GM21825 (cell line): Measurements from ENCODE around the gene HECA.
A peak's percentile ranks its signal among the peaks of the same experiment; 100 is the strongest.
"Not testable (repeated sequence)": the region's sequence is repeated elsewhere in the genome, so short reads cannot be mapped to it uniquely, and the experiment has no call there.

Experiments
- ATAC-seq: cut with Tn5 transposase; IDR thresholded peaks from one replicate; pipeline ENCODE4 v1.9.1; 2021; ENCODE audit warnings: mild to moderate bottlenecking, moderate library complexity; ENCODE audit not compliant: unreplicated experiment

HECA gene

GRCh38 chr6:139201378-139201777 lies 66.5 kb downstream of the HECA start:
- no peak for ATAC-seq

DNA sequence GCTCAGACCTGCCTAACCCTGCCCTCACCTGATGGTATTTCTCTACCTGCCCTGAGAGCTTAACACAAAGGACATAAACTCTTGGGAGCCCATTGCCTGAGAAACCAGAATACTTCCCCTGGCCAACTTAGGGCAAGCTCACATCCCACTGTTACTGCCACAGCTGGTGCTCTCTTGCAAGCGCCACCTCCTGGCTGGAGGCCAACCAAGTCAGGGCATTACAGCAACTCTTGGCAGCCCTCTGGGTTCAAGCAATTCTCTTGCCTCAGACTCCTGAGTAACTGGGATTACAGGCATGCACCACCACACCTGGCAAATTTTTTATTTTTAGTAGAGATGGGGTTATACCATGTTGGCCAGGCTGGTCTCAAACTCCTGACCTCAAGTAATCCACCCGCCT lies 70.1 kb downstream of the HECA start:
- no peak for ATAC-seq

DNA sequence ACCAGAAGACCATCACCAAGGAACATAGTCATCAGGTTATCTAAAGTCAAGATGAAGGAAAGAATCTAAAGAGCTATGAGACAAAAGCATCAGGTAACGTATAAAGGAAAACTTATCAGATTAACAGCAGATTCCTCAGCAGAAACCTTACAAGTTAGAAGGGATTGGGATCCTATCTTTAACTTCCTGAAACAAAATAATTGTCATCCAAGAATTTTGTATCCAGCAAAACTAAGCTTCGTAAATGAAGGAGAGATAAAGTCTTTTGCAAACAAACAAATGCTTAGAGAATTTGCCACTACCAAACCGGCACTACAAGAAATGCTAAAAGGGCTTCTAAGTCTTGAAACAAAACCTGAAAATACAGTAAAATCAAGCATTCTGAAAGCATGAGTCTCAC lies 71.0 kb downstream of the HECA start:
- no peak for ATAC-seq

DNA sequence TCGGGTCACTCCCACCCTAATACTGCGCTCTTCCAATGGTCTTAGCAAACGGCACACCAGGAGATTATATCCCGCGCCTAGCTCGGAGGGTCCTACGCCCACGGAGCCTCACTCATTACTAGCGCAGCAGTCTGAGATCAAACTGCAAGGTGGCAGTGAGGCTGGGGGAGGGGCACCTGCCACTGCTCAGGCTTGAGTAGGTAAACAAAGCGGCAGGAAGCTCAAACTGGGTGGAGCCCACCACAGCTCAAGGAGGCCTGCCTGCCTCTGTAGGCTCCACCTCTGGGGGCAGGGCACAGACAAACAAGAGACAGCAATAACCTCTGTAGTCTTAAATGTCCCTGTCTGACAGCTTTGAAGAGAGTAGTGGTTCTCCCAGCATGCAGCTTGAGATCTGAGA lies 75.9 kb downstream of the HECA start:
- ATAC-seq: not testable (repeated sequence)

- not testable (repeated sequence) for ATAC-seq
Observed at GRCh38 chr6:139212460-139212859, 77.6 kb downstream of the HECA start.

GRCh38 chr6:139219271-139219729 lies 84.4 kb downstream of the HECA start:
- peak; percentile 100 for ATAC-seq

DNA sequence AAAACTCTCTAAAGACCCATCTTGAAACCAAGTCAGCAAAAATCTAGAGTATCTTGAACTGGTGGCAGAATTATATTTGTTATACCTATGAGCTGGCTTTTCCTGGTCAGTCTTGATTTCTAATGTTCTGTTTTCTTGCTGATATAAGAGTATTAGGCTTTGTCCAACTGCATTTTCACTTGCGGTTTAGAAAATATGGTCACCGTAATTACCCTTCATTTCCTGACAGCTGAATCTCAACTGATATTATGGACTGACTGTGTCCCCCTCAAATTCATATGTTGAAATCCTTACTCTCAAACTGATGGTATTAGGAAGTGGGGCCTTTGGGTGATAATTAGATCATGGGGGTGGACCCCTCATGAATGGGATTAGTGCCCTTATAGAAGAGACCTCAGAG lies 84.9 kb downstream of the HECA start:
- ATAC-seq: no peak

GRCh38 chr6:139228387-139228786 lies 93.5 kb downstream of the HECA start:
- not testable (repeated sequence) for ATAC-seq
